RPMI7951 (cell line): Measurements from ENCODE around the gene CSMD2. TPM values are rescaled to one million over a fixed set of nuclear protein-coding genes. Genes with fewer than 3 reads are reported as not detected.

Experiments used
- DNase-seq: peaks from one replicate; pipeline ENCODE4 v3.0.0-alpha.2; 2012; ENCODE audit warnings: low read depth
- total RNA-seq: library from RNA; depleted of rRNA; stranded (reverse); fragments of >200 nt; shearing (Covaris generic); gene quantifications from 2 replicates; pipeline ENCODE4 v1.2.3, GENCODE V29; 2014

Gene CSMD2
- total RNA-seq, 1 experiment from 2014 or later, result 1.1 TPM

- DNase-seq, result no peak
Observed at GRCh38 chr1:34156739-34157138, 8.3 kb downstream of the CSMD2 start.

- DNase-seq, result peak; percentile 54
Observed at GRCh38 chr1:34155860-34156259, 9.2 kb downstream of the CSMD2 start.

GRCh38 chr1:34153246-34153645 lies 11.8 kb downstream of the CSMD2 start:
- no peak for DNase-seq

GRCh38 chr1:34149501-34149900 lies 15.5 kb downstream of the CSMD2 start:
- DNase-seq, result no peak

- DNase-seq, result no peak
Observed at GRCh38 chr1:34147301-34147700, 17.7 kb downstream of the CSMD2 start.

- no peak for DNase-seq
Observed at GRCh38 chr1:34144766-34145165, 20.3 kb downstream of the CSMD2 start.

- DNase-seq, result no peak
Observed at GRCh38 chr1:34143975-34144374, 21.1 kb downstream of the CSMD2 start.

GRCh38 chr1:34140011-34140676 lies 24.9 kb downstream of the CSMD2 start:
- no peak for DNase-seq

GRCh38 chr1:34137411-34137810 lies 27.6 kb downstream of the CSMD2 start:
- DNase-seq, result no peak

- DNase-seq, result no peak
Observed at GRCh38 chr1:34132161-34132420, 32.9 kb downstream of the CSMD2 start.

GRCh38 chr1:34131396-34132160 lies 33.5 kb downstream of the CSMD2 start:
- peak; percentile 82 for DNase-seq

- DNase-seq, result no peak
Observed at GRCh38 chr1:34130306-34130705, 34.7 kb downstream of the CSMD2 start.

GRCh38 chr1:34129630-34130029 lies 35.4 kb downstream of the CSMD2 start:
- peak; percentile 15 for DNase-seq

GRCh38 chr1:34128186-34128889 lies 36.7 kb downstream of the CSMD2 start:
- DNase-seq, result peak; percentile 39

- no peak for DNase-seq
Observed at GRCh38 chr1:34127006-34128000, 37.7 kb downstream of the CSMD2 start.

GRCh38 chr1:34126486-34126885 lies 38.5 kb downstream of the CSMD2 start:
- no peak for DNase-seq

- DNase-seq, result peak; percentile 42
Observed at GRCh38 chr1:34125721-34126380, 39.2 kb downstream of the CSMD2 start.

- DNase-seq, result no peak
Observed at GRCh38 chr1:34122080-34122932, 42.7 kb downstream of the CSMD2 start.

- peak; percentile 57 for DNase-seq
Observed at GRCh38 chr1:34115233-34115632, 49.8 kb downstream of the CSMD2 start.

GRCh38 chr1:34113887-34114286 lies 51.1 kb downstream of the CSMD2 start:
- peak; percentile 45 for DNase-seq
